ENCODE data around the gene KRTAP2-2.
"Not testable (repeated sequence)": the region's sequence is repeated elsewhere in the genome, so short reads cannot be mapped to it uniquely, and the experiment has no call there.

The KRTAP2-2 gene

GRCh38 chr17:41065016-41065689, 10.1 kb upstream of the KRTAP2-2 start:
- not testable (repeated sequence) for DNase-seq (ENCODE audit: low read depth, low spot score)

- DNase-seq (ENCODE audit: low read depth, low spot score), result no peak
Observed at GRCh38 chr17:41064301-41064700, 9.3 kb upstream of the KRTAP2-2 start.

GRCh38 chr17:41063449-41063848, 8.4 kb upstream of the KRTAP2-2 start:
- DNase-seq (ENCODE audit: low read depth, low spot score), result no peak

GRCh38 chr17:41061964-41062363, 6.9 kb upstream of the KRTAP2-2 start:
- no peak for DNase-seq (ENCODE audit: low read depth, low spot score)

- no peak for DNase-seq (ENCODE audit: low read depth, low spot score)
Observed at GRCh38 chr17:41060052-41060604, 5.1 kb upstream of the KRTAP2-2 start, which contains the start of gene KRTAP2-3. Gene KRTAP2-3, minus strand, starts transcription at chr17:41060114. Its CDS starts 64 bp downstream, at chr17:41060050.

- not testable (repeated sequence) for DNase-seq (ENCODE audit: low read depth, low spot score)
Observed at GRCh38 chr17:41059276-41060051, 4.4 kb upstream of the KRTAP2-2 start.

- no peak for DNase-seq (ENCODE audit: low read depth, low spot score)
Observed at GRCh38 chr17:41058741-41059140, 3.7 kb upstream of the KRTAP2-2 start.

GRCh38 chr17:41057547-41057946, 2.5 kb upstream of the KRTAP2-2 start:
- no peak for DNase-seq (ENCODE audit: low read depth, low spot score)

GRCh38 chr17:41054556-41054955, 474 bp downstream of the KRTAP2-2 start:
- not testable (repeated sequence) for DNase-seq (ENCODE audit: low read depth, low spot score)

- DNase-seq (ENCODE audit: low read depth, low spot score), result no peak
Observed at GRCh38 chr17:41054025-41054424, 1.0 kb downstream of the KRTAP2-2 start.

- no peak for DNase-seq (ENCODE audit: low read depth, low spot score)
Observed at GRCh38 chr17:41052566-41052965, 2.5 kb downstream of the KRTAP2-2 start.

GRCh38 chr17:41049110-41049509, 5.9 kb downstream of the KRTAP2-2 start:
- no peak for DNase-seq (ENCODE audit: low read depth, low spot score)

GRCh38 chr17:41048441-41048840, 6.6 kb downstream of the KRTAP2-2 start:
- DNase-seq (ENCODE audit: low read depth, low spot score), result no peak

GRCh38 chr17:41046735-41047465, 8.1 kb downstream of the KRTAP2-2 start, which contains the start of gene KRTAP2-1:
Gene KRTAP2-1, minus strand, starts transcription at chr17:41047316. Its CDS starts 49 bp downstream, at chr17:41047267.
- not testable (repeated sequence) for DNase-seq (ENCODE audit: low read depth, low spot score)

GRCh38 chr17:41042953-41043352, 12.1 kb downstream of the KRTAP2-2 start:
- DNase-seq (ENCODE audit: low read depth, low spot score), result no peak

- DNase-seq (ENCODE audit: low read depth, low spot score), result not testable (repeated sequence)
Observed at GRCh38 chr17:41040783-41041571, 14.1 kb downstream of the KRTAP2-2 start, which contains the start of gene KRTAP1-1. Gene KRTAP1-1, minus strand, starts transcription at chr17:41041450. Its CDS starts 53 bp downstream, at chr17:41041397.

GRCh38 chr17:41037853-41038350, 17.1 kb downstream of the KRTAP2-2 start:
- DNase-seq (ENCODE audit: low read depth, low spot score), result no peak

- not testable (repeated sequence) for DNase-seq (ENCODE audit: low read depth, low spot score)
Observed at GRCh38 chr17:41034346-41034935, 20.6 kb downstream of the KRTAP2-2 start, which contains the start of gene KRTAP1-3. Gene KRTAP1-3, minus strand, starts transcription at chr17:41034874. Its CDS starts 53 bp downstream, at chr17:41034821.

- DNase-seq (ENCODE audit: low read depth, low spot score), result no peak
Observed at GRCh38 chr17:41029633-41030245, 25.3 kb downstream of the KRTAP2-2 start, which contains the start of gene KRTAP1-4. Gene KRTAP1-4, minus strand, starts transcription at chr17:41030195. Its CDS starts 117 bp downstream, at chr17:41030078.
